Endodermal cell (in vitro differentiated cells): ENCODE data around the gene DNMBP. TPM values are rescaled to one million over a fixed set of nuclear protein-coding genes. Genes with fewer than 3 reads are reported as not detected.
"Not testable (repeated sequence)": the region's sequence is repeated elsewhere in the genome, so short reads cannot be mapped to it uniquely, and the experiment has no call there.

ENCODE experiments used
- DNase-seq: peaks from one replicate; pipeline ENCODE4 v3.0.0-alpha.2; 2017
- H3K27ac ChIP-seq: 2 replicates; pipeline ENCODE4 v1.5.1; 2013; ENCODE audit warnings: mild to moderate bottlenecking, low read depth, low read length, moderate library complexity
- H3K27me3 ChIP-seq: 2 replicates; pipeline ENCODE4 v1.6.1; 2013; ENCODE audit warnings: mild to moderate bottlenecking, low read length, moderate library complexity; ENCODE audit not compliant: insufficient read depth, control insufficient read depth, poor library complexity, severe bottlenecking
- H3K36me3 ChIP-seq: 2 replicates; pipeline ENCODE4 v1.7.0; 2013; ENCODE audit warnings: mild to moderate bottlenecking, low read length, moderate library complexity; ENCODE audit not compliant: control insufficient read depth, insufficient read depth
- H3K4me1 ChIP-seq: one replicate; pipeline ENCODE4 v1.7.0; 2013; ENCODE audit warnings: low read length; ENCODE audit not compliant: control insufficient read depth, insufficient read depth
- H3K4me3 ChIP-seq: 2 replicates; pipeline ENCODE4 v1.5.1; 2013; ENCODE audit warnings: mild to moderate bottlenecking, low read length, moderate library complexity
- H3K9ac ChIP-seq: 2 replicates; pipeline ENCODE4 v1.6.1; 2013; ENCODE audit warnings: mild to moderate bottlenecking, low read length, moderate library complexity; ENCODE audit not compliant: poor library complexity, severe bottlenecking; ENCODE audit errors: extremely low read depth
- H3K9me3 ChIP-seq: 2 replicates; pipeline ENCODE4 v1.6.1; 2013; ENCODE audit warnings: mild to moderate bottlenecking, low read length, moderate library complexity; ENCODE audit not compliant: control insufficient read depth
- H3K27ac Mint-ChIP-seq: 2 replicates; pipeline ENCODE4 v1.8.0; 2020; ENCODE audit warnings: mixed read lengths
- H3K27me3 Mint-ChIP-seq: 2 replicates; pipeline ENCODE4 v1.8.0; 2021; ENCODE audit warnings: mild to moderate bottlenecking, mixed read lengths; ENCODE audit not compliant: insufficient read depth
- H3K36me3 Mint-ChIP-seq: 2 replicates; pipeline ENCODE4 v1.8.0; 2020; ENCODE audit warnings: low read depth, mixed read lengths
- H3K4me1 Mint-ChIP-seq: 2 replicates; pipeline ENCODE4 v1.8.0; 2020; ENCODE audit warnings: mixed read lengths
- H3K4me3 Mint-ChIP-seq: 2 replicates; pipeline ENCODE4 v1.8.0; 2020; ENCODE audit warnings: mild to moderate bottlenecking, moderate library complexity, mixed read lengths
- H3K9me3 Mint-ChIP-seq: 2 replicates; pipeline ENCODE4 v1.8.0; 2020; ENCODE audit warnings: mild to moderate bottlenecking, mixed read lengths
- WGBS, 2 experiments: methylation state at CpG; one replicate each; pipeline versions ENCODE4 v1.1.5 to v1.1.7; 2013; ENCODE audit warnings: missing lambda C conversion rate in 2 of 2, mixed read lengths in 1 of 2; ENCODE audit not compliant: insufficient coverage in 1 of 2, insufficient read length in 1 of 2; 5-methylcytosine and 5-hydroxymethylcytosine counted together
- total RNA-seq, 2 donors: library from RNA; stranded (reverse); fragmentation: NEBNext Ultra II Directional in 1 of 2; extraction: Animal tissue kit (Norgen Biotek cat#: 25700) in 1 of 2; gene quantifications; 2 replicates in 1 of 2; 3 replicates in 1 of 2; pipeline ENCODE4 v1.2.1, GENCODE V29; 2021
- TF ChIP-seq, protein P1 (sequence below): fragments of 200-600 bp; sonication (generic); conservative IDR thresholded peaks from 2 replicates; pipeline ENCODE4 v1.5.0; 2021; ENCODE audit warnings: antibody characterized with exemption, mild to moderate bottlenecking

Gene DNMBP
- total RNA-seq, 2 donors from 2014 or later: 45.4 to 85.4 TPM

DNA sequence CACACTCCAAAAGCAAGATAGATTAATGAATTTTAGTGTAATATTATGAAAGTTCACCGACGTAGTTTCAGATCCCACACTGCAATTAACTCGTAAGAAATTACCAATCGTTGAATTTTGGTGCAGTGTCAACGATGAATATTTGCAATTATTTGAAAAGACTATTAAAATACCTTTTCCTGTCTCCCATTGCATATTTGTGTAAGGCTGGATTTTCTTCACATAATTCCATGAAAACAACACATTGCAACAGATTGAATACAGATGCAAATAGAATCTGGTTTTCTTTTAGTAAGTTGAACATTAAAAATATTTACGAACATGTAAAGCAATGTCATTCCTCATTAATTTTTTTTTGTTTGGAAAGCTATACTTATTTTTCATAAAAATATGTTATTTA lies 50.9 kb downstream of the DNMBP start:
- 98 to 100% methylated on average over 4 to 5 of the region's 6 CpGs for WGBS, 2 experiments
- Mint-ChIP-seq H3K4me3 (no peak overlapping the region), H3K36me3 (peaks cover 59% of the 10 kb centered on the region), H3K27ac (no peak overlapping the region), H3K9me3 (peaks cover 29% of the 10 kb centered on the region), H3K27me3 (no peaks in the 10 kb centered on the region), H3K4me1 (no peaks in the 10 kb centered on the region)
- no peaks in the 10 kb centered on the region for H3K27me3 ChIP-seq
- peaks cover 50% of the 10 kb centered on the region for H3K36me3 ChIP-seq
- TF ChIP-seq, protein P1, sequence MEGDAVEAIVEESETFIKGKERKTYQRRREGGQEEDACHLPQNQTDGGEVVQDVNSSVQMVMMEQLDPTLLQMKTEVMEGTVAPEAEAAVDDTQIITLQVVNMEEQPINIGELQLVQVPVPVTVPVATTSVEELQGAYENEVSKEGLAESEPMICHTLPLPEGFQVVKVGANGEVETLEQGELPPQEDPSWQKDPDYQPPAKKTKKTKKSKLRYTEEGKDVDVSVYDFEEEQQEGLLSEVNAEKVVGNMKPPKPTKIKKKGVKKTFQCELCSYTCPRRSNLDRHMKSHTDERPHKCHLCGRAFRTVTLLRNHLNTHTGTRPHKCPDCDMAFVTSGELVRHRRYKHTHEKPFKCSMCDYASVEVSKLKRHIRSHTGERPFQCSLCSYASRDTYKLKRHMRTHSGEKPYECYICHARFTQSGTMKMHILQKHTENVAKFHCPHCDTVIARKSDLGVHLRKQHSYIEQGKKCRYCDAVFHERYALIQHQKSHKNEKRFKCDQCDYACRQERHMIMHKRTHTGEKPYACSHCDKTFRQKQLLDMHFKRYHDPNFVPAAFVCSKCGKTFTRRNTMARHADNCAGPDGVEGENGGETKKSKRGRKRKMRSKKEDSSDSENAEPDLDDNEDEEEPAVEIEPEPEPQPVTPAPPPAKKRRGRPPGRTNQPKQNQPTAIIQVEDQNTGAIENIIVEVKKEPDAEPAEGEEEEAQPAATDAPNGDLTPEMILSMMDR: no peak
- H3K27ac ChIP-seq: no peak overlapping the region
- no peak for DNase-seq
- peaks cover 5% of the 10 kb centered on the region for H3K9me3 ChIP-seq
- no peak overlapping the region for H3K9ac ChIP-seq
- no peak overlapping the region for H3K4me3 ChIP-seq
- no peaks in the 10 kb centered on the region for H3K4me1 ChIP-seq

GRCh38 chr10:99958302-99958701 lies 51.4 kb downstream of the DNMBP start:
- WGBS, 2 experiments: 100% methylated on average over 2 of the region's 2 CpGs; no CpG with 5 or more reads in 1 of the 2 experiments
- H3K4me3 Mint-ChIP-seq: no peak overlapping the region

GRCh38 chr10:99953510-99953909 lies 56.2 kb downstream of the DNMBP start:
- H3K27me3 Mint-ChIP-seq: not testable (repeated sequence)

More at GRCh38 chr10:99958302-99958701, 51.4 kb downstream of the DNMBP start:
- peaks cover 34% of the 10 kb centered on the region for H3K9me3 Mint-ChIP-seq
- peaks cover 62% of the 10 kb centered on the region for H3K36me3 Mint-ChIP-seq
- Histone ChIP-seq H3K4me3 (no peak overlapping the region), H3K9me3 (peaks cover 5% of the 10 kb centered on the region), H3K27me3 (no peaks in the 10 kb centered on the region), H3K9ac (no peak overlapping the region), H3K36me3 (peaks cover 53% of the 10 kb centered on the region), H3K4me1 (no peaks in the 10 kb centered on the region), H3K27ac (no peak overlapping the region)
- no peaks in the 10 kb centered on the region for H3K27me3 Mint-ChIP-seq
- no peak overlapping the region for H3K27ac Mint-ChIP-seq
- no peaks in the 10 kb centered on the region for H3K4me1 Mint-ChIP-seq
- DNase-seq: no peak
- TF ChIP-seq, protein P1: no peak

DNA sequence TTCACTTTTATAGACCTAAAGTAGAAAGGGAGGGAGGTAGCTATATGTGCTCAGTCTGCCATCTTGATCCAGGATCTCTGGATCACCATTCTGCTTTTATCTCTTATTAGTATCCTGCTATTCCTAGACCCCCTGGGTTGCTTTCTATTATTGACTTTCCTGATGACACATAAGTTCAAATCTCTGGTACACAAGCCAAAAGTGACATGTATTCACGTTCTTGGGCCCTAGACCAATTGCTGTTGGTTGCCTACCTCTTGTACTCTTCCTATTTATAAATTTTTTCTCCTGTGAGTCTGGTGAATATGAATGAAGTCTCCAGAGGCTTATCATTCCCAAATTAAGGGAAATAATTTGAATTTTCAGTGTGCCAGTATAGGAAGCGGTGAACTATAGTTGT lies 56.9 kb downstream of the DNMBP start:
- Mint-ChIP-seq H3K27ac (no peak overlapping the region), H3K4me3 (no peak overlapping the region), H3K9me3 (peaks cover 65% of the 10 kb centered on the region), H3K36me3 (peaks cover 91% of the 10 kb centered on the region), H3K27me3 (no peaks in the 10 kb centered on the region), H3K4me1 (no peaks in the 10 kb centered on the region)
- no peaks in the 10 kb centered on the region for H3K27me3 ChIP-seq
- H3K9me3 ChIP-seq: peaks cover 42% of the 10 kb centered on the region
- 100% methylated on average over 2 of the region's 2 CpGs; no CpG with 5 or more reads in 1 of the 2 experiments for WGBS, 2 experiments
- H3K4me3 ChIP-seq: no peak overlapping the region
- peaks cover 84% of the 10 kb centered on the region for H3K36me3 ChIP-seq
- DNase-seq: no peak
- H3K4me1 ChIP-seq: no peaks in the 10 kb centered on the region
- H3K27ac ChIP-seq: no peak overlapping the region
- no peak overlapping the region for H3K9ac ChIP-seq
- TF ChIP-seq, protein P1: no peak

More at GRCh38 chr10:99953510-99953909, 56.2 kb downstream of the DNMBP start:
- H3K4me1 Mint-ChIP-seq, H3K4me1 ChIP-seq, H3K27ac ChIP-seq, H3K4me3 ChIP-seq, H3K4me3 Mint-ChIP-seq, DNase-seq, H3K9ac ChIP-seq, H3K27me3 ChIP-seq, H3K27ac Mint-ChIP-seq: not testable (repeated sequence)
- H3K9me3 Mint-ChIP-seq: peaks cover 65% of the 10 kb centered on the region
- Histone ChIP-seq H3K9me3 (peaks cover 42% of the 10 kb centered on the region), H3K36me3 (peaks cover 85% of the 10 kb centered on the region)
- WGBS, 2 experiments: 90% methylated on average over 3 of the region's 3 CpGs
- H3K36me3 Mint-ChIP-seq: peaks cover 93% of the 10 kb centered on the region

GRCh38 chr10:99946051-99946450 lies 63.7 kb downstream of the DNMBP start:
- H3K27ac ChIP-seq, H3K4me3 Mint-ChIP-seq, H3K9ac ChIP-seq, H3K4me3 ChIP-seq, H3K27me3 ChIP-seq, H3K4me1 Mint-ChIP-seq, H3K27me3 Mint-ChIP-seq, DNase-seq, H3K27ac Mint-ChIP-seq, H3K4me1 ChIP-seq: not testable (repeated sequence)
- H3K36me3 Mint-ChIP-seq: peaks cover 58% of the 10 kb centered on the region
- peaks cover 23% of the 10 kb centered on the region for H3K9me3 Mint-ChIP-seq
- Histone ChIP-seq H3K9me3 (peaks cover 18% of the 10 kb centered on the region), H3K36me3 (peaks cover 45% of the 10 kb centered on the region)
- 92 to 94% methylated on average over 2 of the region's 2 CpGs for WGBS, 2 experiments
